Smooth muscle cell (in vitro differentiated cells): ENCODE measurements around the gene ARMC10. TPM values are rescaled to one million over a fixed set of nuclear protein-coding genes. Genes with fewer than 3 reads are reported as not detected.
"Not testable (repeated sequence)": the region's sequence is repeated elsewhere in the genome, so short reads cannot be mapped to it uniquely, and the experiment has no call there.

ENCODE experiments used
- DNase-seq: peaks from one replicate; lab custom pipeline; 2025; ENCODE audit not compliant: unreplicated experiment; lab: John Stamatoyannopoulos, UW
- H2AFZ ChIP-seq: fragments of 200-600 bp; sonication (generic); 2 replicates; pipeline ENCODE4 v1.6.0; 2016; ENCODE audit warnings: antibody characterized with exemption, low read depth, mild to moderate bottlenecking
- H3F3A ChIP-seq: fragments of 200-600 bp; sonication (generic); 2 replicates; pipeline ENCODE4 v1.6.0; 2017; ENCODE audit warnings: antibody characterized with exemption, low read depth
- H3K27ac ChIP-seq: fragments of 200-600 bp; sonication (generic); 2 replicates; pipeline ENCODE4 v1.5.1; 2016; ENCODE audit warnings: low read depth, mild to moderate bottlenecking
- H3K27me3 ChIP-seq: fragments of 200-600 bp; sonication (generic); 2 replicates; pipeline ENCODE4 v1.6.1; 2016; ENCODE audit warnings: low read depth, mild to moderate bottlenecking
- H3K36me3 ChIP-seq: fragments of 200-600 bp; sonication (generic); 2 replicates; pipeline ENCODE4 v1.5.1; 2016; ENCODE audit warnings: low read depth
- H3K4me1 ChIP-seq: fragments of 200-600 bp; sonication (generic); 2 replicates; pipeline ENCODE4 v1.5.1; 2016; ENCODE audit warnings: low read depth
- H3K4me2 ChIP-seq: fragments of 200-600 bp; sonication (generic); 2 replicates; pipeline ENCODE4 v1.6.0; 2016; ENCODE audit warnings: mild to moderate bottlenecking
- H3K4me3 ChIP-seq: fragments of 200-600 bp; sonication (generic); 2 replicates; pipeline ENCODE4 v1.5.1; 2016; ENCODE audit warnings: mild to moderate bottlenecking
- H3K79me2 ChIP-seq: fragments of 200-600 bp; sonication (generic); 2 replicates; pipeline ENCODE4 v1.6.0; 2016; ENCODE audit warnings: low read depth, mild to moderate bottlenecking
- H3K9ac ChIP-seq: fragments of 200-600 bp; sonication (generic); 2 replicates; pipeline ENCODE4 v1.6.0; 2016; ENCODE audit warnings: low read depth
- H3K9me3 ChIP-seq: fragments of 200-600 bp; sonication (generic); replicated peaks from 2 replicates; pipeline ENCODE4 v1.5.1; 2016; ENCODE audit warnings: low read depth
- H4K20me1 ChIP-seq: fragments of 200-600 bp; sonication (generic); 2 replicates; pipeline ENCODE4 v1.6.0; 2016; ENCODE audit warnings: low read depth
- CTCF ChIP-seq: fragments of 200-600 bp; sonication (generic); IDR thresholded peaks from 2 replicates; pipeline ENCODE4 v1.5.1; 2017; ENCODE audit warnings: borderline replicate concordance, mild to moderate bottlenecking, antibody characterized with exemption; ENCODE audit not compliant: insufficient read depth, poor library complexity, severe bottlenecking
- whole genome bisulfite sequencing: methylation state at CpG from one replicate; pipeline ENCODE4 v1.1.7; 2016; ENCODE audit warnings: low lambda C conversion rate; 5-methylcytosine and 5-hydroxymethylcytosine counted together
- polyA plus RNA-seq: library from polyadenylated mRNA; unstranded; fragments of >200 nt; fragmentation: Nextera tagmentation; extraction: Ambion mirVana; gene quantifications from 2 replicates; pipeline ENCODE4 v1.2.1, GENCODE V29; 2016
- total RNA-seq: library from RNA; depleted of rRNA; stranded (reverse); fragments of >200 nt; gene quantifications from 2 replicates; pipeline ENCODE4 v1.2.3, GENCODE V29; 2014

Gene ARMC10
- total and polyA plus RNA-seq, 2 experiments from 2014 or later: 25.6 to 28.9 TPM

DNA sequence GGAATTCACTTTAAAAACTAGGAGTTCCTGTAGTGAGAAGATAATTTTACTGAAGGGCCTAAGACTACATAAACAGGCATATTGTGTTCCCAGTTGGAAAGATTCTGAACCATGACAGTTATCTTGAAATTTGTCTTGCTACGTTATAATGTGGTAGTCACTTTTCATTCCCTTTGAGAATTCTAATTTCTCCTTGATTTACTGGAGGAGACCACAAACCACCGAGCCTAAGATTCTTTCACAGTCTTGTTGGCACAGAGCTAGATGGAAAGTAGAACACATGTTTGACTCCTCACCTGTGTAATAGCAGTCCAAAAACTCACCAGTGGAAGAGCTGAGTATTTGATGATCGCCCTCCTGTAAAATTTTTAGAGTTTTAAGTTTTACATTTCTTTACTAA, 4.9 kb downstream of the ARMC10 start:
- no peak overlapping the region for H3K27ac ChIP-seq
- H3K9me3 ChIP-seq: no peaks in the 10 kb centered on the region
- peaks cover 59% of the 10 kb centered on the region for H3K79me2 ChIP-seq
- DNase-seq: no peak
- H3K4me1 ChIP-seq: peaks cover 9% of the 10 kb centered on the region
- no peak overlapping the region for H3K4me3 ChIP-seq
- no peaks in the 10 kb centered on the region for H3F3A ChIP-seq
- no peak overlapping the region for H2AFZ ChIP-seq
- H3K9ac ChIP-seq: no peak overlapping the region
- peaks cover 10% of the 10 kb centered on the region for H4K20me1 ChIP-seq
- no peak for TF ChIP-seq CTCF
- no peak overlapping the region for H3K4me2 ChIP-seq
- H3K27me3 ChIP-seq: no peaks in the 10 kb centered on the region
- 95% methylated on average over 3 of the region's 3 CpGs for WGBS
- H3K36me3 ChIP-seq: peaks cover 14% of the 10 kb centered on the region

DNA sequence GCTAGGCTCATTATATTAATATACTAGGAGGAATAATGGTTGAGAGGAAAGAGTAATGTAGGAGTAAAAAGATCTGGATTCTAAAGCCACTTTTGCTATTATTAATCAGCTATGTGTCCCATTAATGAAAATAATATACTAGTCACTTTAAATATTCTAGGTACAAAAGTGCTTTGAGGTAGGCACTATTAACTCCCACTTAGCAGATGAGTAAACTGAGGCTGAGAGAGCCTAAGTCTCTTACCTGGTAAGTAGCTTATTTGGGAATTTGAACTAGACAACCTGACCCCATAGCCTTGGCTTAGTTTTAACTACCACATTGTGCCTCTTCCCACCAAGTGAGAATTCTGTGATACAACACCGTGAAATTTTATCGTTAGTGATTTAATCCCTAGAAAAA, 6.0 kb downstream of the ARMC10 start:
- Histone ChIP-seq H3K27me3 (no peaks in the 10 kb centered on the region), H3K9me3 (no peaks in the 10 kb centered on the region), H3K36me3 (peaks cover 17% of the 10 kb centered on the region), H4K20me1 (peaks cover 10% of the 10 kb centered on the region), H3K4me2 (no peak overlapping the region), H3F3A (no peaks in the 10 kb centered on the region), H3K79me2 (peaks cover 55% of the 10 kb centered on the region), H3K4me3 (no peak overlapping the region), H3K4me1 (peaks cover 5% of the 10 kb centered on the region), H3K27ac (no peak overlapping the region), H3K9ac (no peak overlapping the region), H2AFZ (no peak overlapping the region)
- WGBS: 100% methylated on average over 2 of the region's 2 CpGs
- no peak for DNase-seq
- no peak for TF ChIP-seq CTCF

DNA sequence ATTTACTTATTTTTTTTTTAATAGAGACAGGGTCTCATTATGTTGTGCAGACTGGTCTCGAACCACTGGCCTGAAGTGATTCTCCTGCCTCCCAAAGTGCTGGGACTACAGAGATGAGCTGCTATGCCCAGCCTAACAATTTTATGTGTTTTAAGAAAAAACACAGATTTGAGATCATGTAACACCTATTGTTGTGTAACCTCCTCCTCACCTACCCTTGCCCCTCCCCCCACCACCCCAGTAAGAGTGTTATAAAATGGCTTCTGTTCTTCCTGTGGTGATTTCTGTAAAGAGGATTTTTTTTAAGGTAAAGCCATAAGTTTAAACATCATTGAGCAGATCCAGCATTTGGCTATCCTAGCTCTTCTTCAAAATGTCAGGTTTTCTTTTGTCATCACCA, 7.6 kb downstream of the ARMC10 start:
- TF ChIP-seq CTCF: no peak
- Histone ChIP-seq H3K4me1 (no peaks in the 10 kb centered on the region), H3K27me3 (no peaks in the 10 kb centered on the region), H2AFZ (no peak overlapping the region), H3K9me3 (no peaks in the 10 kb centered on the region), H3K79me2 (peaks cover 39% of the 10 kb centered on the region), H3K9ac (no peak overlapping the region), H3K27ac (no peak overlapping the region), H3K4me3 (no peak overlapping the region), H3K36me3 (peaks cover 26% of the 10 kb centered on the region), H3F3A (no peaks in the 10 kb centered on the region), H4K20me1 (peaks cover 8% of the 10 kb centered on the region), H3K4me2 (no peak overlapping the region)
- 91% methylated on average over 1 of the region's 1 CpG for WGBS
- DNase-seq: no peak

- no peaks in the 10 kb centered on the region for H3K27me3 ChIP-seq
- no peak overlapping the region for H3K27ac ChIP-seq
- no peaks in the 10 kb centered on the region for H3K9me3 ChIP-seq
- H3K4me3 ChIP-seq: no peak overlapping the region
- H3K36me3 ChIP-seq: peaks cover 32% of the 10 kb centered on the region
- peaks cover 8% of the 10 kb centered on the region for H4K20me1 ChIP-seq
- H3F3A ChIP-seq: no peaks in the 10 kb centered on the region
- no peak for TF ChIP-seq CTCF
- WGBS: 96% methylated on average over 3 of the region's 3 CpGs
- no peak overlapping the region for H3K4me2 ChIP-seq
- no peak overlapping the region for H2AFZ ChIP-seq
- no peak for DNase-seq
- H3K4me1 ChIP-seq: no peaks in the 10 kb centered on the region
- H3K9ac ChIP-seq: no peak overlapping the region
- H3K79me2 ChIP-seq: peaks cover 32% of the 10 kb centered on the region
These were observed 8.3 kb downstream of the ARMC10 start for GRCh38 chr7:103083210-103083609.

GRCh38 chr7:103092321-103092720, 17.4 kb downstream of the ARMC10 start:
- not testable (repeated sequence) for H2AFZ ChIP-seq, H3K79me2 ChIP-seq, H3K4me1 ChIP-seq, H3K9ac ChIP-seq, DNase-seq, H3F3A ChIP-seq, H3K4me3 ChIP-seq, H3K27ac ChIP-seq, H3K4me2 ChIP-seq, H3K27me3 ChIP-seq, H3K9me3 ChIP-seq, H4K20me1 ChIP-seq
- H3K36me3 ChIP-seq: peaks cover 11% of the 10 kb centered on the region
- 93% methylated on average over 3 of the region's 4 CpGs for WGBS
